Dermis blood vessel endothelial cell (primary cell): ENCODE measurements around the gene CXCL12. TPM values are rescaled to one million over a fixed set of nuclear protein-coding genes. Genes with fewer than 3 reads are reported as not detected.

ENCODE experiments used
- DNase-seq: peaks from one replicate; pipeline ENCODE4 v3.0.0; 2010
- total RNA-seq: library from RNA; depleted of rRNA; stranded (reverse); fragments of >200 nt; gene quantifications from 2 replicates; pipeline ENCODE4 v1.2.3, GENCODE V29; 2014

CXCL12 gene
- total RNA-seq, result 2.9 and 5.1 TPM in 2 replicates

GRCh38 chr10:44385026-44385695, at the start of gene CXCL12:
CXCL12 (minus strand) TSS chr10:44385097; CDS start chr10:44385005, 92 bp downstream.
- no peak for DNase-seq

- DNase-seq, result no peak
Measured at GRCh38 chr10:44427479-44427878, 42.6 kb upstream of the CXCL12 start.

- DNase-seq, result no peak
Measured at GRCh38 chr10:44427037-44427436, 42.1 kb upstream of the CXCL12 start.

- no peak for DNase-seq
Measured at GRCh38 chr10:44426247-44427034, 41.5 kb upstream of the CXCL12 start.

GRCh38 chr10:44425466-44425865, 40.6 kb upstream of the CXCL12 start:
- DNase-seq, result no peak

GRCh38 chr10:44424957-44425356, 40.1 kb upstream of the CXCL12 start:
- DNase-seq, result no peak

GRCh38 chr10:44424298-44424697, 39.4 kb upstream of the CXCL12 start:
- no peak for DNase-seq

GRCh38 chr10:44422570-44423101, 37.7 kb upstream of the CXCL12 start:
- DNase-seq, result no peak

GRCh38 chr10:44422153-44422552, 37.3 kb upstream of the CXCL12 start:
- DNase-seq, result no peak

GRCh38 chr10:44419790-44420549, 35.1 kb upstream of the CXCL12 start:
- DNase-seq, result no peak

- no peak for DNase-seq
Measured at GRCh38 chr10:44418637-44419036, 33.7 kb upstream of the CXCL12 start.

GRCh38 chr10:44417761-44418160, 32.9 kb upstream of the CXCL12 start:
- DNase-seq, result no peak

GRCh38 chr10:44416936-44417335, 32.0 kb upstream of the CXCL12 start:
- DNase-seq, result no peak

GRCh38 chr10:44416021-44416771, 31.3 kb upstream of the CXCL12 start:
- no peak for DNase-seq

GRCh38 chr10:44415121-44415520, 30.2 kb upstream of the CXCL12 start:
- DNase-seq, result no peak

- DNase-seq, result no peak
Measured at GRCh38 chr10:44413416-44413815, 28.5 kb upstream of the CXCL12 start.

- DNase-seq, result no peak
Measured at GRCh38 chr10:44411251-44411650, 26.4 kb upstream of the CXCL12 start.

GRCh38 chr10:44404741-44405437, 20.0 kb upstream of the CXCL12 start:
- DNase-seq, result no peak

- no peak for DNase-seq
Measured at GRCh38 chr10:44402465-44403195, 17.7 kb upstream of the CXCL12 start.

GRCh38 chr10:44400541-44400940, 15.6 kb upstream of the CXCL12 start:
- DNase-seq, result no peak
